Panc1 (cell line): Measurements from ENCODE around the gene LRBA.

Source experiments
- POLR2AphosphoS5 ChIP-seq: IDR thresholded peaks from 2 replicates; pipeline ENCODE4 v1.6.1; 2012; ENCODE audit warnings: mild to moderate bottlenecking, low read depth, low read length, moderate library complexity
- REST ChIP-seq, 2 experiments: IDR thresholded peaks; 2 replicates each; pipeline ENCODE4 v1.6.1; 2011 to 2012; ENCODE audit warnings: low read depth in 2 of 2, control low read depth in 1 of 2, low read length in 1 of 2, mild to moderate bottlenecking in 1 of 2, moderate library complexity in 1 of 2; ENCODE audit not compliant: insufficient read depth in 1 of 2
- SIN3A ChIP-seq: IDR thresholded peaks from 2 replicates; pipeline ENCODE4 v1.6.1; 2012; ENCODE audit warnings: low read depth, mild to moderate bottlenecking, low read length, moderate library complexity, borderline replicate concordance; ENCODE audit not compliant: insufficient read depth
- TCF7L2 ChIP-seq: IDR thresholded peaks from 2 replicates; pipeline ENCODE4 v1.6.1; 2011; ENCODE audit warnings: mild to moderate bottlenecking, low read depth, low read length, inconsistent platforms
- TF ChIP-seq, protein P1 (sequence below): fragments of 450-650 bp; IDR thresholded peaks from 2 replicates; pipeline ENCODE4 v1.5.1; 2017; ENCODE audit warnings: mild to moderate bottlenecking

GRCh38 chr4:150821641-150822040 is 193.4 kb downstream of the LRBA start:
- TF ChIP-seq POLR2AphosphoS5 (no peak), REST (IDR thresholded peaks at IDR 0.05; ENCODE audit: insufficient read depth in 1 of 2, low read depth in 2 of 2, low read length in 1 of 2) (no peak), SIN3A (no peak), TCF7L2 (peak; percentile 49; the same call in 1 of the 2 replicates)
- TF ChIP-seq, protein P1, sequence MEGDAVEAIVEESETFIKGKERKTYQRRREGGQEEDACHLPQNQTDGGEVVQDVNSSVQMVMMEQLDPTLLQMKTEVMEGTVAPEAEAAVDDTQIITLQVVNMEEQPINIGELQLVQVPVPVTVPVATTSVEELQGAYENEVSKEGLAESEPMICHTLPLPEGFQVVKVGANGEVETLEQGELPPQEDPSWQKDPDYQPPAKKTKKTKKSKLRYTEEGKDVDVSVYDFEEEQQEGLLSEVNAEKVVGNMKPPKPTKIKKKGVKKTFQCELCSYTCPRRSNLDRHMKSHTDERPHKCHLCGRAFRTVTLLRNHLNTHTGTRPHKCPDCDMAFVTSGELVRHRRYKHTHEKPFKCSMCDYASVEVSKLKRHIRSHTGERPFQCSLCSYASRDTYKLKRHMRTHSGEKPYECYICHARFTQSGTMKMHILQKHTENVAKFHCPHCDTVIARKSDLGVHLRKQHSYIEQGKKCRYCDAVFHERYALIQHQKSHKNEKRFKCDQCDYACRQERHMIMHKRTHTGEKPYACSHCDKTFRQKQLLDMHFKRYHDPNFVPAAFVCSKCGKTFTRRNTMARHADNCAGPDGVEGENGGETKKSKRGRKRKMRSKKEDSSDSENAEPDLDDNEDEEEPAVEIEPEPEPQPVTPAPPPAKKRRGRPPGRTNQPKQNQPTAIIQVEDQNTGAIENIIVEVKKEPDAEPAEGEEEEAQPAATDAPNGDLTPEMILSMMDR = no peak
